HG03060 (cell line): Measurements from ENCODE around the gene ACVR1.
"Not testable (repeated sequence)": the region's sequence is repeated elsewhere in the genome, so short reads cannot be mapped to it uniquely, and the experiment has no call there.

ENCODE experiments used
- ATAC-seq: cut with Tn5 transposase; IDR thresholded peaks from one replicate; pipeline ENCODE4 v1.9.1; 2021; ENCODE audit warnings: low read depth, moderate number of reproducible peaks; ENCODE audit not compliant: unreplicated experiment

The ACVR1 gene

DNA sequence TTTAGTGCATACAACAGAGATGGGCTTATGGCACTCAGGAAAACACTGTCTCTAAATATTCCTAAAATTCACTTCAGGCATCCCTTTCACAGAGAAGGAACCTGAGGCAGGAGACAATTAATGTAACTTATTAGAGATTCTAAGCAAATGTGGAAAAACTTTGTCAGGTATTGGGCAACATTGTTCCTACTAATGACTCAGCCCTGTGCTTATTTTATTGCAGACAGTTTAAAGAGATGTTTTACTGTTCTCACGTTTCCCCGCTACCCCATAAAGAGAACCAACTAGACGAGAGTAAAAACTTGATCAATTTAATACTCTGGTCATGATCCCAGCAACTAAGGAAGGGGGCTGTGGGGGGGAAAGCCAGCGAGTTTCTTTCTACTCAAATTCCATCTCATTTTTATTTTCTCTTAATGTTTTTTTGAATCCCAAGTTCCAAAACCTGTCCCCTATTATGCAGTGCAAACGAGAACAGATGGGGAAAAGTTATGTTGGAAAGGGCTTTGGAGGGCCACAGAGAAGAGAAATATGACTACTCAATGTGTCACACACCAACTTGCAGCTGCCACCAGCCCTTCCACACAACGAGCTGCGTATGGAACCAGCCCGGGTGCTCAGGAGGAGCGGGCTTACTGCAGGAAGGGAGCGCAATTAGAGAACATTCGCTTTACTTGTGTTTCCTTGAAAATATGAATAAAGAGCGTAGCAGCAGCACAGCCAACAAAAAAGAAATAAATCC is 18.7 kb upstream of the ACVR1 start:
- no peak for ATAC-seq

DNA sequence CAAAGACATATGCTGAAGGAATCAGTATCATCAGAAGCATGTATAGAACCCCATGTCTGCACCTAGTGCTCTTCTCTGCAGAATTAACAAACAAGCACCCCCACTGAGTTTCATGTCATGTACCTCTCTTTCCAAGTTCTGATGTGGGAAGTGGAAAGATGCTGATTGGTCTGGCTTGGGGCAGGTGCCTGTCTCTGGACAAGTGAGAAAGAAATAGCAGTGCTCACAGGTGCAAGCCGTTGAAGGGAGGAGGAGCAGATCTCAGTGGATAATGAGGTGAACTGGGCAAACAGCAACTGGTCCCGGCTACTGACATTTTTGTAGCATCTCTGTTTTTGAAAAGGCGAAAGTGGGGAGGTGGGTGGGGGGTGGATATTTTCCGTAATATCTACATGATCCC is 17.5 kb upstream of the ACVR1 start:
- ATAC-seq: no peak

DNA sequence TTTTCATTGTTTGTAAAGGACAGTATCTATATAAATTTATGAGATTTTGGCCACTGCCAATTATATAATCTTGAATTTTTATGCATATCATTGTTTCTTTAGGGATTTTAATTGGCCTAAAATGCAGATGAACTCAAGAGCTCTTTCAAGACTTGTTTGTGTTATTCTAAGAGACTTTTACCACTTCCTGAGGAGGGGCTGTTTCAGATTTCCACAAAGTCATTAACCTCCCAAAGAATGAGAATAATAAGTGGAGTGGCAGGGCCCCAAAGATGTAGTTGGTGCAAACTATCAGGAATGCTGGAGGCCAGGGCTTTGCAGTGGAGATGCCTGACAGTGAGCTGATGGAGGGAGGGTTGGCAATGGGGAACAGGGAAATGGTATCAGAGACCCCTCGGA is 15.5 kb upstream of the ACVR1 start:
- ATAC-seq: no peak

DNA sequence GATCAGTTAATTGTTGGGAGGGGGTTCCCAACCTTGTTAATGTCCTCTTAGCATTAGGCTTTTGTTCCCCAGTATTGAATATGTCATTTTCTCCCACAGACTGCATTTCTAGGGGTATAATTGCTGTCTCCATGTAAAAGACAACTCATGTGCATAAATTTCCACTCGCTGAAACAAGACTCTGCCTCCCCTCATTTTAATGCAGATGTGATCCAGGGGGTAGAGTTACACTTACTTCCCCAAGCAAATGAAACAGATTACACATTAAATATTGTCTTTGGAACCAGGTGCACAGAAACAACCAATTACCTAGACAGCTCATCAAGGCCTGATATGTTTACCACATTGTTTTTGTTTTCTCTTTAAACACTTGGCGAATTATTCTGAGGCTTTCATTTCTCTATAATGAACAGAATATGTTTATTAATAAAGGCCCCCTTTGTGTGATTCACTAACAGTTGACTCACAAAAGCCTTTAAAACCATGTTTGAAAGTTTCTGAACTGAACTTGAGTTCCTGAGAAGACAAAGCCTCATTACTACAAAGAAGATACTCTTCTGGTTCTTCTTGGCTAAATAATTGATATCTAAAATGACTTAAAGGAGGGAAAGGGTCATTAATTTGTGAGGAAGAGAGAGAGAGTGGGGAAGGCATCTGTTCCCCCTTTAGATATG is 15.0 kb upstream of the ACVR1 start:
- no peak for ATAC-seq

DNA sequence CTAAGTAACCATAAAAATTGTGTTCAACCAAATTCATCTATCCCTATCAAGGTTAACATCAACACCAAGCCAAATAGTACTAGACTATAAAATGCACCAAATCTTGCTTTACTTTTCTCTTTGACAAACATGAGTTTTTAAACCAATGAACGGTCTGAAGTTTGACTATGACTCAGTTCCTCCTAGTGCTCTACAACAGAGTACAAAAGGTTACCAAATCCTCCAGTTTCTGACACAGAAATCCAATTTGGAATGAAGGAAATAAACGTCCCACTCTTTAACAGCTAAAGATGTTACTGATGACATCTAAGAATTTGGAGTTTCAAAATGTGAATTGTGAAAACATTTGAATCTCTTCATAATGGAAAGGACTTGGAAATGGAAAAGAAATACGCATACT is 11.8 kb upstream of the ACVR1 start:
- ATAC-seq: no peak

DNA sequence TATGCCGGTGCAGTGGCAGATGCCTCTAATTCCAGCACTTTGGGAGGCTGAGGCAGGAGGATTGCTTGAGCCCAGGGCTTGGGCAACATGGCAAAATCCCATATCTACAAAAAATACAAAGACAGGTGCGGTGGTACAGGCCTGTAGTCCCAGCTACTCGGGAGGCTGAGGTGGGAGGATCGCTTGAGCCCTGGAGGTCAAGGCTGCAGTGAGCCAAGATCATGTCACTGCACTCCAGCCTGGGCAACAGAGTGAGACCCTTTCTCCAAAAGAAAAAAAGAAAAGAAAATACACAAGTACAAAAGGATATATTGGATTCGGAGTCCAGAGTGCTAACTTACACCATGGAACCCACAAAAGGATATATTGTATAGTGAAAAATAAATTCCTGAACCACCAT is 8.4 kb upstream of the ACVR1 start:
- ATAC-seq: not testable (repeated sequence)

DNA sequence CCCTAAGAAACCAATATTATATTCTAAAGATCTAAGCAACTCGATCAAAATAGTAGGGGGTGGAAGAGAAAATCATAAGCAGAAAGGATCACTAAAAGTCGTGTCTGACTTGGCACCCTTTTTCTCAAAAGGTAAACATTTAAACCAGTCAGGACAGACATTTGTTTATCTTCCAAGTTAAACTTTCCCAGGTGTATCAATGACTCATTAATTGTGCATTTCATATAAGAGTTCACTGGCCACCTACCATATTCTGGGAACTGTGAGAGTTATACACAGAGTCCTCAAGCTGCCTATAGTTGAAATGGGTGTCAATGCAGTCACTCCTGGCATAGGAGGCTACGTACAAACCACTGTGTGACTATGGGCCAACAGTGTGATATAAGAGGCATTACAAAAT is 4.8 kb upstream of the ACVR1 start:
- no peak for ATAC-seq

DNA sequence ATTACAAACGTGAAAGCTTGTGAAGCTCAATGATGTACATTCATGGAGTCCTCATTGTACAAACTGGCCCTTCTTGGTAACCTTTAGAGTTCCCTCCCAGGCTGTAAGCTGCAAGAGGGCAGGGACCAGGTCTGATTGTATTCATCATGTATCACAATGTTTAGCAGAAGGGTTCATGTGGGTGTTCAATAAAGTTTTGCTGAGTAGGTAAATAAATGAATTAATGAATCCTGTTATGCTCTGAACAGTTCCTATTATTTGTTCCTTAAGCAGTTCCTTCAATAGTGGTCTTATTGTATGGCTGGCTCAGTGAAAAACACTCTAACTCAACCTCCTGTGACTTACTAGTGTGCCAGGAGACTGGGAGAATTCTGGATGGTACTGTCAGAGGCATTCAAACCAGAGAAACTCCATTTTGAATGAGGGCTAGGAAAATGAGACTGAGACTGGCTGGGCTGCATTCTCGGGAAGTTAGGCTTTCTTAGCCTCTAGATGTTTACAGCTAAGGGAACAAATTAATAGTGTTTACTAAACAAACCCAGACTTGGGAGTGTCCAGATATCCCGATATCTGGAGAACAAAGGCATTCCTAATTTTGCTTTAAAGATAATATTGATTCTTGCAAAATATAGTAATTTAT is 1.8 kb upstream of the ACVR1 start:
- no peak for ATAC-seq

DNA sequence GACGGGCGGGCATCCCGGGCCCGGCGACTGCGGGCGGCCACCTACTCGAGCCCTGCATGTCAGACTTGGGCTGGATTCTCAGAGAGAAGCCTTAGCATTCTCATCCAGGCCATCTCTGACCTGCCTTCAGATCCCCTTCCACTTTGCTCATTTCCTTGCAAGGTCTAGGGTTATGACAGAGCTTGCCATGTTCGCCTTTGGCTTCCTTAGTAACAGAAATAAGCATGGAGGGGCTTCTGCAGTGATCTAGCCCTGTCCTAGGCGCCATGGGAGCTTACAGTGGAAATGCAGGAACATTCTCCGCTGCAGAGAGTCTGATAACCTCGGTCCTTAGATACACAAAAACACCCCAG is 632 bp upstream of the ACVR1 start:
- ATAC-seq: no peak

DNA sequence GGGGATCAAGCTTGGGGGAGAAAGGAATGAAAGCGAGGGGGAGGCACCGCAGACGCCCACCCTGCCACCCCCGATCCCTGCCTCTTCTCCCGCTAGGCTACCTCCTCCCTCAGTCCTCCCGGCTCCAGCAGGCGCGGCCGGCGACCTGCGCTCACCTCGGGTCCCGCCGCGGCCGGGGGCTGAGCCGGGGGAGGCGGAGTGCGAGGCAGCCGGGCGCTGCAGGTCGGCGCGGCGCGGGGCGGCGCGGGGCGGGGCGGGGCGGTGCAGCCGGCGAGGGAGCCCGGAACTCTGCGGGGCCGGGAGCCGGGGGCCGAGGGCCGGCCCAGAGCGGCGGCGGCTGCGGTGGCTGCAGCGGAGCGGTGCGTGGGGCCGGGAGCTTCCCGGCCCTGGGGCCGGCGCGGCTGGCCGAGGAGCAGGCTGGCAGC is 477 bp downstream of the ACVR1 start:
- no peak for ATAC-seq

DNA sequence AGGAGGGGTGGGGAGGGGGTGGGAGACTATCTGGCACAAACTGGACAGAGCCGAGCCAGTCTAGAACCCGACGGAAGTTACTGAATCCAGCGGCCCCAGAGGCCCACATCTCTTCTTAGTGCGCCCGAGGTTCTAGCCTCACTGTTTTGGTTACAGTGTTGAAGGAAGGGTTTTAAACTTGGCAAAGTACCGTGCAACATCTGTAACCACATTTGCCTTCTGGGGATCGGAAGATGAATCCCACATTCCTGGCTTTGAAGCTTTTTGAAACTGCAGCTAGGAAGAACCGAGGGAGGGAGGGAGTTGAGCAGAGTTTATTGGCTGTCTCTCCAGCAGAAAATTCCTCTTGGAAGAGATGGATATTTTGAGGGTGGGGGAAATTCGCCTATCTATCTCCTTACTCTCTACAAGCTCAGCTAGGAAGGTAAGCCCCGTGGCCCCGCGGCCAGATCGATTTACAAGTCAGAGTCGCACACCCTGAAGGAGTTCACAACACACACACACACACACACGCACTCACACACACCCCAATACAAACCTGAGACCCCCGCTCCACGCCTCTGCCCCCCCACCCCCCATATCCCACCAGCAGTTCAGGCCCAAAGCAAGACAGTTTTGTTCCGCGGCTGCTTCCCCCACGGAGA is 1.0 kb downstream of the ACVR1 start:
- ATAC-seq: no peak

DNA sequence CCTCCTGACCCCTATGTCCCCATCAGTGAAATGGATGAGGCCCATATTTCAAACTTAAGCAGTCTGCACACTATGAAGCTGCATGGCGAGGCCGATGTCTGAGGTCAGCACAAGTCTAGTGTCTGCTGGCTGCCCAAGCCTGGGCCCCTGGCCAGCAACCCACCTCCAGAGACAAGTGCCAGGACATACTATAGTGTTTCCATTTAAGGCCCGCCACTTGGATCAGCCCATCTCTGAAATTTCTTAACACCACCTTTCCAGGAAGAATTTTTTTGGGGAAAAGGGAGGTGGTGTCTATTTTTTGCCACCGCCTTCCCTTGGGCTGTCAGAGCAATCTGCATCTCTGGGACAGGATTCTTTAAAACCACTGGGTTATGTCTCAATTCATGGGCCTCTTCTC is 1.8 kb downstream of the ACVR1 start:
- ATAC-seq: no peak

DNA sequence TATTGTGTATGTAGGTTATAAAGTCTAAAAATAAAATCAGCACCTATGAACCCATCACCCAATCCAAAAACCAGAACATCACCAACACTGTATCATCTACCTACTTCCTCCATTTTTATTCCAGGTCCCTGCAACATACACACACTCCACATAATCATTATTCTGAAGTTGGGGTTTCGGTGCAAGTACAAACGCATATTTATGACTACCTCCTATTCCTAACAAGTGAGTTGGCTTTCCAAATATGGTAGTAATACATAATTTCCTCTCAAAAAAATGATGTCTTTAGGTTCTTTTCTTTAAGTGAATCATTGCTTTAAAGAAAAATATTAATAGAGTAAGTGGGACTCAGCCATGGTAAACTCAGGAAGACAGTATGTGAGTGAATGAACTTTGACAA is 3.3 kb downstream of the ACVR1 start:
- no peak for ATAC-seq

DNA sequence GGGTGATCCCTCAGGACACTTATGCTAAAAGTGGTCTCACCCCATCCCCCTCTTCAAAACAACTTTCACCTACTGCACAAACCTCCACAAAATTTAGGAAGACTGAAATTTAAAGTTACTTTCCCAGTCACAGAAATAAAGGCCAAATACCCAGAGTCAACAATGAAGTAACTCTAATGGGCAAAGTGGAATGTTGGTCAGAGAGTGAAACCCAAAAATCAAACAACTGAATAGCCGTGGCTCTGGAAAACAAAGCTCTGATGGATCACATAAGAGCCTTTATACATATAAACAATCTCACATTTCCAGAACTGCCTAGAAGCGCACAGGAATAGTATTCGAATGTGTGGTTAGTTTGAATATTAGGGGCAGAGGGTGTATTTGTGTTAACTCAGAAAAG is 4.7 kb downstream of the ACVR1 start:
- no peak for ATAC-seq

DNA sequence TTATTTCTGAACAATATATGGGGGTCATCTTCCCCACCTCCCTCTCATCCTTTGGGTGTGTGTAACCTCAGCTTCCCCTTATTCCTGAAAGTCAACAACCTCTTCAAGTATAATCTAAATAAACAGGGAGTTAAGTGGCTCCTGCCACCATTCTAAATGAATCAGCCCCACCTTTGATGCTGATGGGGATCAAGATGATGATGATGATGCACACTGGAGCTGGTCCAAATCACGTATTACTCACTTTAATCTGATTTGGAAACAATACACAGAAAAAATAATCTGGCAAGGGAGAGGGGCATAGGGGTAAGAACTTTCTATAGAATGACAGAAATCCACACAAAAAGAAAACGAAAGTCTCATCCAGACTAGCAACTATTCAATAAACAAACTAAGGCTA is 7.1 kb downstream of the ACVR1 start:
- ATAC-seq: no peak

DNA sequence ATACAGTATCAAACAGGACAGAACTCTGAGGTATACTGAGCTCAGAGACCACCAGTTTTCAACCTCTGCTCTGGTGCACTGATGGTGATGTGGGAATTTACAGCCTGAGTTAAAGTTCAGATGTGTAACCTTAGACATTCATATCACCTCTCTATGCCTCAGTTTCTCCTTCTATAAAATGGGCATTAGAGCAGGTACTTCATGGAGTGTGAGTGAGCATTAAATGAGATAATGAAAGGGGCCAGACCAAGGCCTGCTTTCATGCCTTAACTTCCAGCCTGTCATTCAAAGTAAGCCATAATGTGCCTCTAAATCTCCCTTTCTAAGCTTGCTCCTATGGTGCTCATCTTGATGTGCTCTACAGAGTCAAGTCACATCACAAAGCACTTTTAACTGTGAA is 8.4 kb downstream of the ACVR1 start:
- ATAC-seq: no peak

DNA sequence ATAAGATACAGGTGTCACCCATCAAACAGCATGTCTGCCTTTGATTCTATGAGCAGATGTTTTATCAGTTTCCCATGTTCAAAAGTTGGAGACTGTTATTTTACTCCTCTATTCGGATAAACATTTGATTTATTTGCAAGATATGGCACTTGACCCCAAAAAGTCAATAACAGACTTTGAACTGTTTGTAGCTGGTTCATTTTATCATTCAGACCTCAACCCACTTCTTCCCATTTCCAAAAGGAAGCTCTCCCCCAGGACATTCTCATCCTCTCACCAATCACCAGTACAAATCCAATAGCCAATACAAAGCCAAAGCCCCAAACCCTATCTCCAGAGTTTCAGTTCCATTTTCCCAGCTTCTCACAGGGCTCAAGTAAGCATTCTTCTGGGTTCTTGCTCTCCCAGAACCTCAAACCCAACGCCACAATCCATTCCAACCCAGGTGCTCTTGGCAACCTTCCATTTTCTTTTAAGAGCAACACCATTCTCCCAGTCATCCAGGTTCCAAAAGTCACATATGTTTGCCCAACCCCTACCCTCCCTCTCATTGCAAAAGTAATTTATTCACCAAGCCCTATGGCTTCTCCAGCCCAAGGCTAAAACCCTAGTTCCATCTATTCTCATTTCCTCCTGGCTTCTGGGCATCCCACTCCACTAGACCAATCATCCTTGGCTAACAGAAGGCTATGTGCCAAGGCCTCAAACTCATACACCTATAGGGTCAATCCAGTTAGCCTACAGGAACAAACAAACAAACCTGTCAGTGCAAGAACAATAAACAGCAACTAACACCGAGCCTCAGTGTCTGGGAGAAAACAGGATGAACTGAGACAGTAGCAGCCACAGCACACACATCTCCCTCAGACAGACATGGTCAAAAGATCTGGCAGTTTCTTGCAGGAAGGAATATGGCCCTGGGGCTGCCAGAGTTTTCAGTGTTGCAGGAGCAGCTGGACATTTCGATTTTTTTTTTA is 9.2 kb downstream of the ACVR1 start:
- no peak for ATAC-seq

DNA sequence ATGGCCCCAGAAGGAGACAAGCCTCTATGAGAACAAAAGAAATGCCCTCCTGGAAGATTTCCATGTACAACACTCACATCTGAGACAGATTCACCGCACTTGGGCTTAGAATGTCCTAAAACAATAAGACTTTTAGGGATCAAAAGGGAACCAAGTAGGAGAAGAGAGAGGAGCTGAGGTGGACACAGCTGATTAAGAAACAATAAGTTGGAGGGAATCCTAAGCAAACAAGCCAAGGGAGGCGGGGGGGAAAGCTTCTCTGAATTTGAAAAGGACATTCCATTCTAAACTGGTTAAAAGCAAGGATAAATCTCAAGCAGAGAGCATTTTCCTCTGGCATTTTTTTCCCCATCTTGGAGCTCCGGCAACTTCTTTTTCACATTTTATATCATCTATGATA is 9.9 kb downstream of the ACVR1 start:
- no peak for ATAC-seq

DNA sequence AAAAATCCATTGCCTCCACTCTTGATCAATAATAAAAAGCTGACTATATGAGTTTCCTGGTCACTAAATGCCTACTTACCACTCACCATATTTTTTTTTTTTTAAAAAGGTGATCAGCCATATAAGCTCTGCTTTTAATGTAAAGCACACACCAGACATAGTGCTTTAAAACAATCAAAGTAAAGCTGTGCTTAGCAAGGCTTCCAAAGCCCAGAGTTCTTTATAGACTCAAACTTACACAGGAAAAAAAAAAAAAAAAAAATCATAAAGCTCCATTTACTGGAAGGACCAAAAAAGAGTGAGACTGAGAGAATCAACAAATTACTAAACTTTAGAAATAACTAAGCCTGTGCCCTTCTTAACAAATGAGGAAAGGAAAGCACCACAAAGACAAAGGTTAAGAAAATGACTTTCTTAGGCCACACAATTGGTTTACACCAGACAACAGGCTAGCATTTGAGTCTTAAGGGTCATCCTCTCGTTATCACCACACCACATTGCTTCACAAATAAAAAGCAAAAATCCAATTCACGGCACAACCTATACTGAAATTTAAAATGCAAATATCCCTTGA is 11.2 kb downstream of the ACVR1 start:
- ATAC-seq: no peak

DNA sequence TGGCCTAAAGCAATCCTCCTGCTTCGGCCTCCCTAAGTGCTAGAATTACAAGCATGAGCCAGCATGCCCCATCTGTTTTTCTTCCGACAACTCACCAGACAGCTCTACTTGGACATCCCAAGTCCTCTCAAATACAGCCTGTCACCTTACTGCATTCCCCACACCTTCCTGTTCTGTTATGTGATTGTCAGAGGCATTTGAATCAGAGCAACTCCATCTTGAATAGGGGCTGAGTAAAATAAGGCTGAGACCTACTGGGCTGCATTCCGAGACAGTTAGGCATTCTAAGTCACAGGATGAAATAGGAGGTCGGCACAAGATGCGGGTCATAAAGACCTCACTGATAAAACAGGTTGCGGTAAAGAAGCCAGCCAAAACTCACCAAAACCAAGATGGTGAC is 17.3 kb downstream of the ACVR1 start:
- no peak for ATAC-seq
